ENCODE results near the gene SNED1. TPM values are rescaled to one million over a fixed set of nuclear protein-coding genes. Genes with fewer than 3 reads are reported as not detected.

SNED1 gene
- total and polyA plus RNA-seq, 2 donors (not counting 1 experiment from before 2014, with no cell fraction given) = 27.2 to 39.5 TPM

- Histone ChIP-seq H3K4me3 (replicated peaks in 1 of 4; ENCODE audit: control extremely low read depth in 1 of 4, insufficient read depth in 1 of 4, low read depth in 3 of 4, low read length in 4 of 4) (no peak overlapping the region), H3K4me2 (ENCODE audit: extremely low read depth, insufficient read depth, low read length) (no peak overlapping the region), H3K9ac (ENCODE audit: insufficient read depth, low read length) (no peak overlapping the region), H3K79me2 (ENCODE audit: control insufficient read depth, insufficient read depth, low read length) (no peaks in the 10 kb centered on the region), H4K20me1 (ENCODE audit: control insufficient read depth, extremely low read depth, insufficient read depth, low read length) (no peaks in the 10 kb centered on the region), H3K36me3 (ENCODE audit: control insufficient read depth, insufficient read depth, low read length) (peaks cover 24% of the 10 kb centered on the region), H3K27me3 (ENCODE audit: control insufficient read depth, insufficient read depth, low read length) (no peaks in the 10 kb centered on the region), H3K9me3 (ENCODE audit: control insufficient read depth, insufficient read depth, low read depth, low read length) (no peaks in the 10 kb centered on the region), H3K27ac (ENCODE audit: insufficient read depth, low read length) (no peak overlapping the region), H3K4me1 (ENCODE audit: control insufficient read depth, extremely low read depth, insufficient read depth, low read length) (no peaks in the 10 kb centered on the region), H2AFZ (ENCODE audit: low read length) (no peak overlapping the region)
- no peak for TF ChIP-seq CTCF (conservative IDR thresholded peaks at IDR 0.05 in 1 of 2, IDR thresholded peaks at IDR 0.05 in 1 of 2; ENCODE audit: low read depth in 1 of 2, low read length in 2 of 2)
- no peak for TF ChIP-seq EZH2 (IDR thresholded peaks at IDR 0.05; ENCODE audit: low read length, missing control alignments)
- DNase-seq (ENCODE audit: low read depth in 2 of 2) = no peak
Observed at GRCh38 chr2:241088376-241088775, 90.0 kb downstream of the SNED1 start.

GRCh38 chr2:241088791-241089732 is 90.6 kb downstream of the SNED1 start:
- peaks cover 24% of the 10 kb centered on the region for H3K36me3 ChIP-seq (ENCODE audit: control insufficient read depth, insufficient read depth, low read length)
- no peaks in the 10 kb centered on the region for H4K20me1 ChIP-seq (ENCODE audit: control insufficient read depth, extremely low read depth, insufficient read depth, low read length)
- no peaks in the 10 kb centered on the region for H3K79me2 ChIP-seq (ENCODE audit: control insufficient read depth, insufficient read depth, low read length)
- H3K4me2 ChIP-seq (ENCODE audit: extremely low read depth, insufficient read depth, low read length) = no peak overlapping the region
- no peak overlapping the region for H3K9ac ChIP-seq (ENCODE audit: insufficient read depth, low read length)
- H3K27ac ChIP-seq (ENCODE audit: insufficient read depth, low read length) = no peak overlapping the region
- H2AFZ ChIP-seq (ENCODE audit: low read length) = no peak overlapping the region
- no peak overlapping the region for H3K4me3 ChIP-seq (replicated peaks in 1 of 4; ENCODE audit: control extremely low read depth in 1 of 4, insufficient read depth in 1 of 4, low read depth in 3 of 4, low read length in 4 of 4)
- DNase-seq (ENCODE audit: low read depth in 2 of 2) = no peak
- no peaks in the 10 kb centered on the region for H3K27me3 ChIP-seq (ENCODE audit: control insufficient read depth, insufficient read depth, low read length)
- no peaks in the 10 kb centered on the region for H3K4me1 ChIP-seq (ENCODE audit: control insufficient read depth, extremely low read depth, insufficient read depth, low read length)
- no peaks in the 10 kb centered on the region for H3K9me3 ChIP-seq (ENCODE audit: control insufficient read depth, insufficient read depth, low read depth, low read length)
- TF ChIP-seq EZH2 (IDR thresholded peaks at IDR 0.05; ENCODE audit: low read length, missing control alignments) = no peak

GRCh38 chr2:241091201-241091600 is 92.8 kb downstream of the SNED1 start:
- no peak for TF ChIP-seq EZH2 (IDR thresholded peaks at IDR 0.05; ENCODE audit: low read length, missing control alignments)
- no peak for TF ChIP-seq CTCF (conservative IDR thresholded peaks at IDR 0.05 in 1 of 2, IDR thresholded peaks at IDR 0.05 in 1 of 2; ENCODE audit: low read depth in 1 of 2, low read length in 2 of 2)
- Histone ChIP-seq H3K4me2 (ENCODE audit: extremely low read depth, insufficient read depth, low read length) (no peak overlapping the region), H3K4me1 (ENCODE audit: control insufficient read depth, extremely low read depth, insufficient read depth, low read length) (no peaks in the 10 kb centered on the region), H3K4me3 (replicated peaks in 1 of 4; ENCODE audit: control extremely low read depth in 1 of 4, insufficient read depth in 1 of 4, low read depth in 3 of 4, low read length in 4 of 4) (no peak overlapping the region), H3K79me2 (ENCODE audit: control insufficient read depth, insufficient read depth, low read length) (no peaks in the 10 kb centered on the region), H4K20me1 (ENCODE audit: control insufficient read depth, extremely low read depth, insufficient read depth, low read length) (no peaks in the 10 kb centered on the region), H3K9ac (ENCODE audit: insufficient read depth, low read length) (no peak overlapping the region), H2AFZ (ENCODE audit: low read length) (no peak overlapping the region), H3K36me3 (ENCODE audit: control insufficient read depth, insufficient read depth, low read length) (peaks cover 27% of the 10 kb centered on the region), H3K27me3 (ENCODE audit: control insufficient read depth, insufficient read depth, low read length) (no peaks in the 10 kb centered on the region), H3K27ac (ENCODE audit: insufficient read depth, low read length) (no peak overlapping the region), H3K9me3 (ENCODE audit: control insufficient read depth, insufficient read depth, low read depth, low read length) (no peaks in the 10 kb centered on the region)
- no peak for DNase-seq (ENCODE audit: low read depth in 2 of 2)
